K562 (cell line): ENCODE measurements around the gene NCL. TPM values are rescaled to one million over a fixed set of nuclear protein-coding genes. Genes with fewer than 3 reads are reported as not detected.

ENCODE experiments used
- ATAC-seq: fragments of 200-7000 bp; cut with Tn5 transposase; 3 replicates; pipeline ENCODE4 v1.9.1; 2020; ENCODE audit warnings: moderate library complexity
- BruUV-seq: library from RNA; stranded (reverse); fragments of 400-500 nt; replicated peaks from 2 replicates; lab custom pipeline; 2021; lab: Mats Ljungman, UMichigan
- CTCF ChIA-PET: fragments of 300-600 bp; formaldehyde crosslinking; extraction: SDS; loops from one replicate; lab custom pipeline; 2021; ENCODE audit warnings: low intra/inter-chr PET ratio; lab: Yijun Ruan, JAX
- POLR2A ChIA-PET: fragments of 300-600, 350-650 bp; sonication (Branson Sonifier 250); formaldehyde crosslinking; extraction: SDS; loops from one replicate; lab custom pipeline; 2021; ENCODE audit warnings: antibody characterized with exemption, inconsistent platforms; lab: Yijun Ruan, JAX
- DNase-seq, 4 experiments: peaks; one replicate each; pipeline versions ENCODE4 v3.0.0 to v3.0.0-alpha.2; 2011 to 2018; ENCODE audit warnings: low spot score in 3 of 4, mixed read lengths in 3 of 4; ENCODE audit errors: extremely low read depth in 1 of 4
- FAIRE-seq: peaks from 2 replicates; lab custom pipeline; 2011; peaks lifted over from hg19 to GRCh38; lab: Jason Lieb, UNC
- H2AFZ ChIP-seq: 2 replicates; pipeline ENCODE4 v1.6.0; 2011; ENCODE audit warnings: low read depth, low read length, control low read depth, inconsistent platforms
- H3K27ac ChIP-seq: fragments of 200-600 bp; 3 replicates; pipeline ENCODE4 v1.8.0; 2011; ENCODE audit warnings: low read depth, mild to moderate bottlenecking, control low read depth, inconsistent platforms, low read length, moderate library complexity, mixed read lengths; ENCODE audit errors: extremely low read depth
- H3K27me3 ChIP-seq, 2 experiments: fragments of 300-600 bp in 1 of 2; 2 replicates in 1 of 2; 3 replicates in 1 of 2; pipeline versions ENCODE4 v1.6.0 to v1.8.0; 2011; ENCODE audit warnings: inconsistent platforms in 2 of 2, low read length in 2 of 2, mild to moderate bottlenecking in 1 of 2, mixed read lengths in 1 of 2, moderate library complexity in 1 of 2; ENCODE audit not compliant: control insufficient read depth in 2 of 2, insufficient read depth in 2 of 2
- H3K36me3 ChIP-seq: fragments of 300-600 bp; 3 replicates; pipeline ENCODE4 v1.8.0; 2011; ENCODE audit warnings: mild to moderate bottlenecking, low read length, inconsistent platforms; ENCODE audit not compliant: control insufficient read depth, insufficient read depth
- H3K4me1 ChIP-seq, 2 experiments: fragments of 200-600 bp in 1 of 2; replicated peaks in 1 of 2; 2 replicates in 1 of 2; 3 replicates in 1 of 2; pipeline versions ENCODE4 v1.5.1 to v1.8.0; 2011; ENCODE audit warnings: inconsistent platforms in 2 of 2, low read length in 2 of 2, mild to moderate bottlenecking in 1 of 2, mixed read lengths in 1 of 2, moderate library complexity in 1 of 2; ENCODE audit not compliant: control insufficient read depth in 2 of 2, insufficient read depth in 2 of 2
- H3K4me2 ChIP-seq: 2 replicates; pipeline ENCODE4 v1.6.1; 2011; ENCODE audit warnings: low read length, control low read depth, inconsistent platforms, mixed read lengths; ENCODE audit not compliant: insufficient read depth
- H3K4me3 ChIP-seq: fragments of 200-600 bp; sonication (generic), shearing (Covaris generic); 2 replicates; pipeline ENCODE4 v1.5.1; 2016; ENCODE audit warnings: control low read depth, inconsistent platforms
- H3K79me2 ChIP-seq: fragments of 200-600 bp; 3 replicates; pipeline ENCODE4 v1.8.0; 2011; ENCODE audit warnings: low read length, inconsistent platforms; ENCODE audit not compliant: control insufficient read depth, insufficient read depth
- H3K9ac ChIP-seq, 2 experiments: 2 replicates each; pipeline versions ENCODE4 v1.6.0 to v1.6.1; 2011; ENCODE audit warnings: low read depth in 2 of 2, low read length in 2 of 2, control low read depth in 1 of 2, inconsistent platforms in 1 of 2, mild to moderate bottlenecking in 1 of 2, mixed read lengths in 1 of 2; ENCODE audit not compliant: insufficient read depth in 1 of 2
- H3K9me1 ChIP-seq: one replicate; pipeline ENCODE4 v1.6.0; 2011; ENCODE audit warnings: inconsistent platforms, mild to moderate bottlenecking, low read length, moderate library complexity; ENCODE audit not compliant: control insufficient read depth, insufficient read depth
- H3K9me3 ChIP-seq: replicated peaks from 2 replicates; pipeline ENCODE4 v1.5.1; 2011; ENCODE audit warnings: low read depth, low read length, inconsistent platforms; ENCODE audit not compliant: control insufficient read depth, insufficient read depth
- H4K20me1 ChIP-seq: replicated peaks from 2 replicates; pipeline ENCODE4 v1.6.1; 2011; ENCODE audit warnings: low read length, inconsistent platforms, mixed read lengths; ENCODE audit not compliant: control insufficient read depth, insufficient read depth
- CBX5 ChIP-seq: IDR thresholded peaks from 2 replicates; pipeline ENCODE4 v1.6.1; 2014; ENCODE audit warnings: low read depth, borderline replicate concordance
- CREBBP ChIP-seq: IDR thresholded peaks from one replicate; pipeline ENCODE4 v1.6.1; 2012; ENCODE audit warnings: low read depth, mild to moderate bottlenecking, control low read depth, inconsistent platforms, low read length
- FUS ChIP-seq: fragments of 200-400 bp; formaldehyde crosslinking; optimal IDR thresholded peaks from 2 replicates; pipeline ENCODE3; 2017; ENCODE audit warnings: low read depth, low read length
- ILF3 ChIP-seq: fragments of 450-650 bp; IDR thresholded peaks from 2 replicates; pipeline ENCODE4 v1.6.1; 2018; ENCODE audit warnings: antibody characterized with exemption, mild to moderate bottlenecking, moderate library complexity, borderline replicate concordance
- KLF13 ChIP-seq: fragments of 450-650 bp; IDR thresholded peaks from 2 replicates; pipeline ENCODE4 v1.6.1; 2016; ENCODE audit warnings: missing genetic modification characterization, low read depth, mild to moderate bottlenecking, missing compliant biosample characterization, moderate library complexity, borderline replicate concordance
- NCOR1 ChIP-seq: fragments of 450-650 bp; IDR thresholded peaks from 2 replicates; pipeline ENCODE4 v1.6.1; 2016; ENCODE audit warnings: mild to moderate bottlenecking, moderate library complexity
- SAFB ChIP-seq: fragments of 200-400 bp; formaldehyde crosslinking; IDR thresholded peaks from 2 replicates; pipeline ENCODE4 v1.6.1; 2017; ENCODE audit warnings: low read depth, low read length, borderline replicate concordance
- USF1 ChIP-seq: sonication (generic); formaldehyde crosslinking; IDR thresholded peaks from 2 replicates; pipeline ENCODE4 v1.9.0; 2022; ENCODE audit warnings: mild to moderate bottlenecking, missing genetic modification reagents
- VEZF1 ChIP-seq: fragments of 200-800 bp; sonication (Bioruptor generic); IDR thresholded peaks from 2 replicates; pipeline ENCODE4 v1.6.1; 2017; ENCODE audit warnings: missing genetic modification characterization, missing compliant biosample characterization
- WGBS: fragments of 100-300 bp; shearing (Covaris generic); methylation state at CpG from one replicate; pipeline ENCODE4 v1.1.6; 2016; ENCODE audit warnings: low coverage, mixed read lengths; ENCODE audit not compliant: insufficient coverage; ENCODE audit errors: missing lambda C conversion rate; 5-methylcytosine and 5-hydroxymethylcytosine counted together
- in situ Hi-C: fragments of 300-500 bp; cut with MboI; formaldehyde crosslinking; loops from 4 replicates; pipeline ENCODE4 v1.15.0; 2018; ENCODE audit warnings: inconsistent platforms, mixed read lengths
- intact Hi-C: fragments of 100-400 bp; cut with micrococcal nuclease; formaldehyde crosslinking; loops from 2 replicates; pipeline ENCODE4 v1.14.2; 2022
- polyA plus RNA-seq, 8 experiments: library from polyadenylated mRNA; depleted of rRNA in 4 of 8; stranded (reverse) in 5 of 8; unstranded in 3 of 8; fragments of >200 nt; fragmentation: Nextera tagmentation in 2 of 8; fragmentation: Illumina TruSeq in 1 of 8; extraction: Ambion mirVana in 2 of 8; extraction: Trizol in 1 of 8; gene quantifications; 2 replicates each; pipeline versions ENCODE4 v1.2.1 to v1.2.3, GENCODE V29; 2011 to 2014; ENCODE audit warnings: inconsistent platforms in 1 of 8, missing spikeins in 1 of 8
- total RNA-seq, 7 experiments: library from RNA; depleted of rRNA in 6 of 7; stranded (reverse); fragments of >200 nt in 6 of 7; fragmentation: Illumina TruSeq in 2 of 7; extraction: Trizol in 2 of 7; gene quantifications; 2 replicates each; pipeline versions ENCODE4 v1.2.1 to v1.2.3, GENCODE V29; 2011 to 2021; ENCODE audit warnings: low replicate concordance in 1 of 7

NCL gene
- total and polyA plus RNA-seq, 9 of the 15 experiments (the other 6 are each of a cell fraction or from before 2014, with no cell fraction given) = 80.9 to 732 (median 361) TPM

- no peak overlapping the region for H3K9ac ChIP-seq
- H3K27me3 ChIP-seq = peaks cover 1 to 11% of the 10 kb centered on the region in 2 experiments; a peak in 3 of 5 replicates
- no peaks in the 10 kb centered on the region for H4K20me1 ChIP-seq
- 0 out of 2 replicates have a peak overlapping the region, but pooled peaks have one; percentile 14 for H2AFZ ChIP-seq
- H3K36me3 ChIP-seq = no peaks in the 10 kb centered on the region
- peaks cover 2% of the 10 kb centered on the region; the same call in 1 of the 2 replicates for H3K9me3 ChIP-seq
- BruUV-seq = no TSS peak
- intact Hi-C loops = no loop called here
- ChIA-PET CTCF (no interaction called here), POLR2A (interaction anchor here (0.6 to 0.8 kb wide), 2 partner anchors 9 to 51 kb away, joined by 3 read pairs; no protein-coding TSS in a partner anchor)
- H3K9me1 ChIP-seq = no peaks in the 10 kb centered on the region
- no peaks in the 10 kb centered on the region for H3K79me2 ChIP-seq
- H3K4me2 ChIP-seq = no peak overlapping the region
- ATAC-seq = no peak
- no peak for FAIRE-seq
- in situ Hi-C loops = no loop called here
- H3K27ac ChIP-seq = no peak overlapping the region
- H3K4me3 ChIP-seq = no peak overlapping the region
- DNase-seq = no peak
- H3K4me1 ChIP-seq = peaks cover 0 to 4% of the 10 kb centered on the region in 2 experiments; a peak in 3 of 5 replicates
- 12% methylated on average over 10 of the region's 15 CpGs for WGBS
- TF ChIP-seq ILF3 (no peak), USF1 (no peak), VEZF1 (CRISPR knock-in tag) (no peak), FUS (no peak), CBX5 (no peak), CREBBP (no peak), SAFB (no peak), NCOR1 (no peak), KLF13 (tag) (no peak)
These were observed 50.3 kb downstream of the NCL start for GRCh38 chr2:231413921-231414476.
